OCI-LY7 (cell line): ENCODE measurements around the gene NKAIN2. TPM values are rescaled to one million over a fixed set of nuclear protein-coding genes. Genes with fewer than 3 reads are reported as not detected.

Experiments used
- BruUV-seq: library from RNA; stranded (reverse); fragments of 400-500 nt; replicated peaks from 2 replicates; lab custom pipeline; 2021; lab: Mats Ljungman, UMichigan
- CTCF ChIA-PET: fragments of 300-600 bp; sonication (Branson Sonifier 250); formaldehyde crosslinking; loops from one replicate; lab custom pipeline; 2022; ENCODE audit warnings: antibody characterized with exemption; ENCODE audit not compliant: unreplicated experiment; lab: Charles Lee
- POLR2A ChIA-PET: fragments of 300-600 bp; sonication (Branson Sonifier 250); formaldehyde crosslinking; loops from one replicate; lab custom pipeline; 2022; ENCODE audit warnings: antibody characterized with exemption; lab: Charles Lee
- DNase-seq: peaks from one replicate; pipeline ENCODE4 v3.0.0-alpha.2; 2015; ENCODE audit warnings: low spot score
- H2AFZ ChIP-seq: fragments of 200-600 bp; sonication (generic), shearing (Covaris generic); 2 replicates; pipeline ENCODE4 v1.6.1; 2014; ENCODE audit warnings: mild to moderate bottlenecking, antibody characterized with exemption, low read length, moderate library complexity
- H3K27ac ChIP-seq: fragments of 200-600 bp; sonication (generic); 2 replicates; pipeline ENCODE4 v1.5.1; 2014; ENCODE audit warnings: mixed run types, low read depth, mild to moderate bottlenecking, moderate library complexity, low read length, inconsistent platforms; ENCODE audit not compliant: poor library complexity, severe bottlenecking
- H3K36me3 ChIP-seq: fragments of 200-600 bp; sonication (generic); 2 replicates; pipeline ENCODE4 v1.6.1; 2014; ENCODE audit warnings: mild to moderate bottlenecking, antibody characterized with exemption, low read length, moderate library complexity, mixed read lengths; ENCODE audit not compliant: insufficient read depth
- H3K4me1 ChIP-seq: fragments of 200-600 bp; sonication (generic); 2 replicates; pipeline ENCODE4 v1.5.1; 2014; ENCODE audit warnings: mild to moderate bottlenecking, low read length; ENCODE audit not compliant: insufficient read depth, poor library complexity, severe bottlenecking
- H3K4me2 ChIP-seq: fragments of 200-600 bp; sonication (generic); 2 replicates; pipeline ENCODE4 v1.6.1; 2014; ENCODE audit warnings: mild to moderate bottlenecking, low read length
- H3K4me3 ChIP-seq: fragments of 200-600 bp; sonication (generic); 2 replicates; pipeline ENCODE4 v1.5.1; 2014; ENCODE audit warnings: mild to moderate bottlenecking, low read depth, low read length; ENCODE audit not compliant: poor library complexity, severe bottlenecking
- H3K79me2 ChIP-seq: fragments of 200-600 bp; sonication (generic); 2 replicates; pipeline ENCODE4 v1.6.1; 2016; ENCODE audit warnings: low read depth, mild to moderate bottlenecking, low read length, moderate library complexity, mixed read lengths; ENCODE audit not compliant: insufficient read depth
- H3K9me2 ChIP-seq: fragments of 200-600 bp; sonication (generic); 2 replicates; pipeline ENCODE4 v1.6.1; 2016; ENCODE audit warnings: mild to moderate bottlenecking, low read length, mixed read lengths; ENCODE audit not compliant: insufficient read depth
- H3K9me3 ChIP-seq: fragments of 200-600 bp; sonication (generic); 2 replicates; pipeline ENCODE4 v1.6.1; 2014; ENCODE audit warnings: mild to moderate bottlenecking, mixed run types, low read length, mixed read lengths
- H4K20me1 ChIP-seq: fragments of 200-600 bp; sonication (generic); 2 replicates; pipeline ENCODE4 v1.6.1; 2014; ENCODE audit warnings: mild to moderate bottlenecking, antibody characterized with exemption, low read length, moderate library complexity, mixed read lengths; ENCODE audit not compliant: insufficient read depth
- CTCF ChIP-seq: fragments of 200-600 bp; sonication (generic); conservative IDR thresholded peaks from 2 replicates; pipeline ENCODE4 v1.5.1; 2014; ENCODE audit warnings: mild to moderate bottlenecking, antibody characterized with exemption, low read length, moderate library complexity, mixed read lengths
- EZH2phosphoT487 ChIP-seq: fragments of 200-600 bp; sonication (generic); IDR thresholded peaks from 2 replicates; pipeline ENCODE4 v1.6.1; 2018; ENCODE audit warnings: low read depth, borderline replicate concordance, mild to moderate bottlenecking, mixed run types, antibody characterized with exemption, low read length, moderate library complexity, mixed read lengths
- intact Hi-C: fragments of 100-400 bp; cut with micrococcal nuclease; formaldehyde crosslinking; loops from one replicate; pipeline ENCODE4 v1.10.0; 2022; ENCODE audit not compliant: unreplicated experiment
- total RNA-seq, 2 experiments: library from RNA; depleted of rRNA in 1 of 2; stranded (reverse); fragments of >200 nt in 1 of 2; shearing (Covaris generic) in 1 of 2; gene quantifications; 2 replicates each; pipeline ENCODE4 v1.2.3, GENCODE V29; 2014 to 2022

Gene NKAIN2
- total RNA-seq, 2 experiments from 2014 or later, result not detected

GRCh38 chr6:123830120-123830519 lies 26.5 kb downstream of the NKAIN2 start:
- intact Hi-C loops, result no loop called here
- ChIA-PET CTCF (no interaction called here), POLR2A (no interaction called here)
- H3K9me2 ChIP-seq, result no peaks in the 10 kb centered on the region
- no peaks in the 10 kb centered on the region for H3K4me1 ChIP-seq
- H3K79me2 ChIP-seq, result no peaks in the 10 kb centered on the region
- DNase-seq, result no peak
- H2AFZ ChIP-seq, result no peak overlapping the region
- no peak overlapping the region for H3K4me3 ChIP-seq
- no peak overlapping the region for H3K4me2 ChIP-seq
- BruUV-seq, result no TSS peak
- no peaks in the 10 kb centered on the region for H4K20me1 ChIP-seq
- TF ChIP-seq CTCF (no peak), EZH2phosphoT487 (no peak)
- H3K36me3 ChIP-seq, result no peaks in the 10 kb centered on the region
- no peaks in the 10 kb centered on the region for H3K9me3 ChIP-seq
- no peak overlapping the region for H3K27ac ChIP-seq

- intact Hi-C loops, result no loop called here
- ChIA-PET CTCF (no interaction called here), POLR2A (no interaction called here)
- Histone ChIP-seq H3K9me3 (no peaks in the 10 kb centered on the region), H4K20me1 (no peaks in the 10 kb centered on the region), H2AFZ (no peak overlapping the region), H3K4me1 (no peaks in the 10 kb centered on the region), H3K9me2 (no peaks in the 10 kb centered on the region), H3K27ac (no peak overlapping the region), H3K79me2 (no peaks in the 10 kb centered on the region), H3K36me3 (no peaks in the 10 kb centered on the region), H3K4me2 (no peak overlapping the region), H3K4me3 (no peak overlapping the region)
- no peak for TF ChIP-seq EZH2phosphoT487
- no peak for TF ChIP-seq CTCF
- BruUV-seq, result no TSS peak
- no peak for DNase-seq
Measured at GRCh38 chr6:123838505-123839234, 35.0 kb downstream of the NKAIN2 start.
